ENCODE measurements around the gene TRAPPC2. TPM values are rescaled to one million over a fixed set of nuclear protein-coding genes. Genes with fewer than 3 reads are reported as not detected.

Gene TRAPPC2
- total and polyA plus RNA-seq, 8 donors, result 5.7 to 37.9 (median 13.2) TPM

GRCh38 chrX:13702111-13702789, 32.2 kb downstream of the TRAPPC2 start:
- Histone ChIP-seq H3K27ac (no peak overlapping the region), H3K27me3 (no peaks in the 10 kb centered on the region), H3K9me3 (no peaks in the 10 kb centered on the region), H3K4me1 (peaks cover 3 to 47% (median 18%) of the 10 kb centered on the region in 4 donors), H3K36me3 (no peaks in the 10 kb centered on the region), H3K4me3 (no peak overlapping the region)
- DNase-seq, result no peak
- TF ChIP-seq POLR2AphosphoS5 (IDR thresholded peaks at IDR 0.05) (no peak), CTCF (IDR thresholded peaks at IDR 0.05) (no peak), POLR2A (IDR thresholded peaks at IDR 0.05) (no peak), EP300 (IDR thresholded peaks at IDR 0.05) (no peak)
- 75 to 86% (median 83%) methylated on average over 5 of the region's 5 CpGs for WGBS, 5 donors
- intact Hi-C loops (cut with DNase I; ENCODE audit: low total_unique reads), result no loop called here

- WGBS, 5 donors, result 21 to 46% (median 39%) methylated on average over 4 of the region's 4 CpGs
- no peaks in the 10 kb centered on the region for H3K9me3 ChIP-seq
- H3K4me1 ChIP-seq, result peaks cover 3 to 57% (median 18%) of the 10 kb centered on the region in 4 donors
- intact Hi-C loops (cut with DNase I; ENCODE audit: low total_unique reads), result no loop called here
- no peaks in the 10 kb centered on the region for H3K27me3 ChIP-seq
- H3K36me3 ChIP-seq, result no peaks in the 10 kb centered on the region
- DNase-seq, result no peak
- no peak overlapping the region for H3K4me3 ChIP-seq
- peak overlapping the region in 1 of 5 donors; percentile 35 for H3K27ac ChIP-seq
- TF ChIP-seq POLR2AphosphoS5 (IDR thresholded peaks at IDR 0.05), result no peak
- no peak for TF ChIP-seq EP300 (IDR thresholded peaks at IDR 0.05)
- TF ChIP-seq CTCF (IDR thresholded peaks at IDR 0.05), result no peak
- no peak for TF ChIP-seq POLR2A (IDR thresholded peaks at IDR 0.05)
These were observed 34.0 kb downstream of the TRAPPC2 start for GRCh38 chrX:13700380-13700779.

- peak; percentile 33 to 35 for DNase-seq
- H3K27me3 ChIP-seq, result no peaks in the 10 kb centered on the region
- H3K9me3 ChIP-seq, result no peaks in the 10 kb centered on the region
- 59 to 75% (median 62%) methylated on average over 6 to 7 of the region's 7 CpGs for WGBS, 5 donors
- H3K36me3 ChIP-seq, result no peaks in the 10 kb centered on the region
- peaks cover 5 to 68% (median 26%) of the 10 kb centered on the region in 4 donors for H3K4me1 ChIP-seq
- intact Hi-C loops (cut with DNase I; ENCODE audit: low total_unique reads), result no loop called here
- TF ChIP-seq POLR2A (IDR thresholded peaks at IDR 0.05) (no peak), POLR2AphosphoS5 (IDR thresholded peaks at IDR 0.05) (peak in 1 of 3 donors; percentile 11)
- no peak overlapping the region for H3K4me3 ChIP-seq
- peak overlapping the region in 2 of 5 donors; percentile 27 to 35 for H3K27ac ChIP-seq
These were observed 35.1 kb downstream of the TRAPPC2 start for GRCh38 chrX:13699183-13699826.

- Histone ChIP-seq H3K36me3 (no peaks in the 10 kb centered on the region), H3K4me1 (peaks cover 8 to 72% (median 31%) of the 10 kb centered on the region in 4 donors), H3K4me3 (no peak overlapping the region), H3K27ac (peak overlapping the region in 2 of 5 donors; percentile 35 to 43), H3K9me3 (no peaks in the 10 kb centered on the region), H3K27me3 (no peaks in the 10 kb centered on the region)
- TF ChIP-seq EP300 (IDR thresholded peaks at IDR 0.05) (no peak), POLR2AphosphoS5 (IDR thresholded peaks at IDR 0.05) (no peak), POLR2A (IDR thresholded peaks at IDR 0.05) (no peak), CTCF (IDR thresholded peaks at IDR 0.05) (no peak)
- intact Hi-C loops (cut with DNase I; ENCODE audit: low total_unique reads), result no loop called here
- no peak for DNase-seq
- 17 to 56% (median 36%) methylated on average over 1 of the region's 1 CpG for WGBS, 5 donors
These were observed 36.0 kb downstream of the TRAPPC2 start for GRCh38 chrX:13698432-13698831.
